ENCODE data around the gene TBXT. TPM values are rescaled to one million over a fixed set of nuclear protein-coding genes. Genes with fewer than 3 reads are reported as not detected.

Gene TBXT
- total and polyA plus RNA-seq, 2 of the 8 experiments (the other 6 are each of a cell fraction or from before 2014, with no cell fraction given) = 0.18 to 0.24 TPM

DNA sequence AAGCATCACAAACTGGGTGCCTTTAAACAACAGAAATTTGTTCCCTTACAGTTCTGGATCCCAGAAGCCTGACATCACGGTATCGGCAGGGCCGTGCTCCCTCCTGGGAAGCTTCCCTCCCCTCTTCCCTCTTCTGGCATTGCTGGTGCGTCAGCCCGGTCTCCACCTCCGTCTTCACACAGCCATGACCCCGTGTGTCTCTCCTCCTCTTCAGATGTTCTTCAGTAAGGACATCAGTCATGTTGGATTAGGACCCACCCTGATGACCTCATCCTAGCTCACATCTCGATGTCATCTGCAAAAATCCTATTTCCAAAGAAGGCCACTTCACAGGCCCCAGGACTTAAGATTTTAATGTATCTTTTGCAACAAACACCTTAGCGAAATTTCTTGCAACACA, 38.4 kb upstream of the TBXT start (continued):
- TF ChIP-seq, protein P1, sequence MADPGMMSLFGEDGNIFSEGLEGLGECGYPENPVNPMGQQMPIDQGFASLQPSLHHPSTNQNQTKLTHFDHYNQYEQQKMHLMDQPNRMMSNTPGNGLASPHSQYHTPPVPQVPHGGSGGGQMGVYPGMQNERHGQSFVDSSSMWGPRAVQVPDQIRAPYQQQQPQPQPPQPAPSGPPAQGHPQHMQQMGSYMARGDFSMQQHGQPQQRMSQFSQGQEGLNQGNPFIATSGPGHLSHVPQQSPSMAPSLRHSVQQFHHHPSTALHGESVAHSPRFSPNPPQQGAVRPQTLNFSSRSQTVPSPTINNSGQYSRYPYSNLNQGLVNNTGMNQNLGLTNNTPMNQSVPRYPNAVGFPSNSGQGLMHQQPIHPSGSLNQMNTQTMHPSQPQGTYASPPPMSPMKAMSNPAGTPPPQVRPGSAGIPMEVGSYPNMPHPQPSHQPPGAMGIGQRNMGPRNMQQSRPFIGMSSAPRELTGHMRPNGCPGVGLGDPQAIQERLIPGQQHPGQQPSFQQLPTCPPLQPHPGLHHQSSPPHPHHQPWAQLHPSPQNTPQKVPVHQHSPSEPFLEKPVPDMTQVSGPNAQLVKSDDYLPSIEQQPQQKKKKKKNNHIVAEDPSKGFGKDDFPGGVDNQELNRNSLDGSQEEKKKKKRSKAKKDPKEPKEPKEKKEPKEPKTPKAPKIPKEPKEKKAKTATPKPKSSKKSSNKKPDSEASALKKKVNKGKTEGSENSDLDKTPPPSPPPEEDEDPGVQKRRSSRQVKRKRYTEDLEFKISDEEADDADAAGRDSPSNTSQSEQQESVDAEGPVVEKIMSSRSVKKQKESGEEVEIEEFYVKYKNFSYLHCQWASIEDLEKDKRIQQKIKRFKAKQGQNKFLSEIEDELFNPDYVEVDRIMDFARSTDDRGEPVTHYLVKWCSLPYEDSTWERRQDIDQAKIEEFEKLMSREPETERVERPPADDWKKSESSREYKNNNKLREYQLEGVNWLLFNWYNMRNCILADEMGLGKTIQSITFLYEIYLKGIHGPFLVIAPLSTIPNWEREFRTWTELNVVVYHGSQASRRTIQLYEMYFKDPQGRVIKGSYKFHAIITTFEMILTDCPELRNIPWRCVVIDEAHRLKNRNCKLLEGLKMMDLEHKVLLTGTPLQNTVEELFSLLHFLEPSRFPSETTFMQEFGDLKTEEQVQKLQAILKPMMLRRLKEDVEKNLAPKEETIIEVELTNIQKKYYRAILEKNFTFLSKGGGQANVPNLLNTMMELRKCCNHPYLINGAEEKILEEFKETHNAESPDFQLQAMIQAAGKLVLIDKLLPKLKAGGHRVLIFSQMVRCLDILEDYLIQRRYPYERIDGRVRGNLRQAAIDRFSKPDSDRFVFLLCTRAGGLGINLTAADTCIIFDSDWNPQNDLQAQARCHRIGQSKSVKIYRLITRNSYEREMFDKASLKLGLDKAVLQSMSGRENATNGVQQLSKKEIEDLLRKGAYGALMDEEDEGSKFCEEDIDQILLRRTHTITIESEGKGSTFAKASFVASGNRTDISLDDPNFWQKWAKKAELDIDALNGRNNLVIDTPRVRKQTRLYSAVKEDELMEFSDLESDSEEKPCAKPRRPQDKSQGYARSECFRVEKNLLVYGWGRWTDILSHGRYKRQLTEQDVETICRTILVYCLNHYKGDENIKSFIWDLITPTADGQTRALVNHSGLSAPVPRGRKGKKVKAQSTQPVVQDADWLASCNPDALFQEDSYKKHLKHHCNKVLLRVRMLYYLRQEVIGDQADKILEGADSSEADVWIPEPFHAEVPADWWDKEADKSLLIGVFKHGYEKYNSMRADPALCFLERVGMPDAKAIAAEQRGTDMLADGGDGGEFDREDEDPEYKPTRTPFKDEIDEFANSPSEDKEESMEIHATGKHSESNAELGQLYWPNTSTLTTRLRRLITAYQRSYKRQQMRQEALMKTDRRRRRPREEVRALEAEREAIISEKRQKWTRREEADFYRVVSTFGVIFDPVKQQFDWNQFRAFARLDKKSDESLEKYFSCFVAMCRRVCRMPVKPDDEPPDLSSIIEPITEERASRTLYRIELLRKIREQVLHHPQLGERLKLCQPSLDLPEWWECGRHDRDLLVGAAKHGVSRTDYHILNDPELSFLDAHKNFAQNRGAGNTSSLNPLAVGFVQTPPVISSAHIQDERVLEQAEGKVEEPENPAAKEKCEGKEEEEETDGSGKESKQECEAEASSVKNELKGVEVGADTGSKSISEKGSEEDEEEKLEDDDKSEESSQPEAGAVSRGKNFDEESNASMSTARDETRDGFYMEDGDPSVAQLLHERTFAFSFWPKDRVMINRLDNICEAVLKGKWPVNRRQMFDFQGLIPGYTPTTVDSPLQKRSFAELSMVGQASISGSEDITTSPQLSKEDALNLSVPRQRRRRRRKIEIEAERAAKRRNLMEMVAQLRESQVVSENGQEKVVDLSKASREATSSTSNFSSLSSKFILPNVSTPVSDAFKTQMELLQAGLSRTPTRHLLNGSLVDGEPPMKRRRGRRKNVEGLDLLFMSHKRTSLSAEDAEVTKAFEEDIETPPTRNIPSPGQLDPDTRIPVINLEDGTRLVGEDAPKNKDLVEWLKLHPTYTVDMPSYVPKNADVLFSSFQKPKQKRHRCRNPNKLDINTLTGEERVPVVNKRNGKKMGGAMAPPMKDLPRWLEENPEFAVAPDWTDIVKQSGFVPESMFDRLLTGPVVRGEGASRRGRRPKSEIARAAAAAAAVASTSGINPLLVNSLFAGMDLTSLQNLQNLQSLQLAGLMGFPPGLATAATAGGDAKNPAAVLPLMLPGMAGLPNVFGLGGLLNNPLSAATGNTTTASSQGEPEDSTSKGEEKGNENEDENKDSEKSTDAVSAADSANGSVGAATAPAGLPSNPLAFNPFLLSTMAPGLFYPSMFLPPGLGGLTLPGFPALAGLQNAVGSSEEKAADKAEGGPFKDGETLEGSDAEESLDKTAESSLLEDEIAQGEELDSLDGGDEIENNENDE (IDR thresholded peaks at IDR 0.05; ENCODE audit: insufficient replicate concordance, low read length) = no peak
- TF ChIP-seq EP300 (IDR thresholded peaks at IDR 0.05; ENCODE audit: borderline replicate concordance in 1 of 2, low read depth in 2 of 2, low read length in 2 of 2) (no peak), CHD2 (IDR thresholded peaks at IDR 0.05; ENCODE audit: low read length) (no peak), BCL11A (IDR thresholded peaks at IDR 0.05; ENCODE audit: low read depth in 2 of 2, low read length in 2 of 2) (no peak), POU5F1 (IDR thresholded peaks at IDR 0.05; ENCODE audit: low read depth, low read length) (no peak), RXRA (IDR thresholded peaks at IDR 0.05; ENCODE audit: insufficient read depth, low read depth, low read length) (no peak), RBBP5 (IDR thresholded peaks at IDR 0.05; ENCODE audit: borderline replicate concordance, low read depth, low read length) (no peak), ZNF274 (IDR thresholded peaks at IDR 0.05; ENCODE audit: borderline replicate concordance, extremely low read depth, low read length) (no peak), SIRT6 (IDR thresholded peaks at IDR 0.05; ENCODE audit: low read length) (no peak), NRF1 (IDR thresholded peaks at IDR 0.05; ENCODE audit: low read depth, low read length) (no peak)
- TF ChIP-seq, protein P2, sequence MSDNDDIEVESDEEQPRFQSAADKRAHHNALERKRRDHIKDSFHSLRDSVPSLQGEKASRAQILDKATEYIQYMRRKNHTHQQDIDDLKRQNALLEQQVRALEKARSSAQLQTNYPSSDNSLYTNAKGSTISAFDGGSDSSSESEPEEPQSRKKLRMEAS (IDR thresholded peaks at IDR 0.05) = no peak

Measured in H1 (cell line).